SIG-M5 treated with dmso at 0.1 percent for 504 hours (cell line): ENCODE results near the gene SEMA7A.

Experiments
- DNase-seq: peaks from one replicate; lab custom pipeline; 2025; ENCODE audit not compliant: unreplicated experiment; lab: John Stamatoyannopoulos, UW

The SEMA7A gene

DNA sequence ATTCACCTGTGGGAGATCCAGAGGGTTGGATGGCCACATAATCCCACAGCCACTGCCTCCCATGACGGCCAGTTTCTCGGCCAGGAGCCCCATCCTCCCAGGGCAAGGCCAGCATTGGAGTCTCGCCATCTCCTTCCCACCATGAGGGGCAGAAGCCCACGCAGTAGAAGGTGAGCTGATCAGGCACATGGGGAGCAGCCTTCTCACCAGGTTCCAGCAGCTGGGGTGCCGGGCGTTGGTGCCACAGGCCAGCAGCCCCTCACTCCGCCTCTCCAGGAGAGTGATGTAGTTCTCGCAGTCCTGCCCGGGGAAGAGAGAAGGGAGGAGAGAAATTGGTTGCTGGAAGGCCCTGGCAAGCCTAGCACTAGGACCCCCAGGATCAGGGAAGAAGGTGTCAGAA, 16.1 kb downstream of the SEMA7A start:
- no peak for DNase-seq

DNA sequence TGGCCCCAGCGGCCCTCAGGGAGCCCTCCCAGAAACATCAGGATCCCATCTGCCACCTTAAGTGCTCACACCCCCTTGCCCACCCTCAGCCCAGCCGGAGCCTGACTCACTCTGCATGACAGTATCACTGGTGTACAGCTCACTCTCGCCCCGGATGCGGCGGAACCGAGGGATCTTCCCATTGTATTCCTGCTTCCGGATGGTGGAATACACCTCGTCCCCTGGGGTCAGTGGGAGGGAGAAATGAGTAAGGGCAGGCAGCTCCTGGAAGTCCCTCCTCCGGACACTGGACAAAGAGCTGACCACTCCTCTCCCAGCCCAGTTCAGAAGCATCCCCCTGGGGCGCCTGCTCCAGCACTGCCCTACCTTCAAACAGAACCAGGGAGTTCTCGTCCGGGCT, 16.5 kb downstream of the SEMA7A start:
- no peak for DNase-seq

DNA sequence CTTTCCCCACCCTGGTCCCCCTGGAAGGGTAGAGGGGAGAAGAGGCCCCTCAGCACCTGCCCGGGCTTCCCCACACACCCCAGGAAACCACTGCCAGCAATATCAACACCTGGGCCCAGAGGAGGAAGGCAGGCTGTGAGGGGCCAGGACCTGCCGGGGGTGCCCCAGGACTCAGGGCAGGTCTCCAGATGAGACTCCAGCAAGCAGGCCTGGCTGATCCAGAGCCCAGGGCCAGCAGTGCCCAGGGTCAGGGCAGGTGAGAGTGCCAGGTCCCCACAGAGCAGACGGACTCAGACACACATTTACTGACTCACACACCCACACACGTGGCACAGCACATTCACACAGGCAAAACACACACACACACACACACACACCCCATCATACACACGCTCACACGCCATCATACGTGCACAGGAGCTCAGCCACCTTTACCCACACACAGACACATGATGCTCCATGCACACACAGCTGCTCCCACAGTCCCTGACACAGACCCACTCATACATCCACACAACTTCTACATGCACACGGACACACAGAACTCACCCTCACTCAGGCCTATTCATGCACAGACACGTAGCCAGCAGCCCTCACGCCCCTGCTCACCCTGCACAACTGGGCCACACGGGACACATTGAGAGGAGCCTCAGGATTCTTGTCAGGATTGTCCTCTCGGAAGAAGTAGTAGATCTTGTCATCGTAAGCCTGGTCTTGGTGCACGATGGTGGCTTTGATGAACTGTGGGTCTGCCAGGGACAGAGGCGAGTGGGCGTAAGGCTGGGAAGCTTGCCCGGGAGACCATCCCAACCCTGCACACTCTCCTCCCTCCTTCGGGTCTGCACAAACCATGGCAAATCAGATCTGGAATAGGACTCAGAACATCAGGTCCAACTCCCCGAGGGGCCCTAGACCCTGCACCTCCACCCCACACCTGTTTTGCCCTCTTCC, 17.5 kb downstream of the SEMA7A start:
- DNase-seq = no peak

DNA sequence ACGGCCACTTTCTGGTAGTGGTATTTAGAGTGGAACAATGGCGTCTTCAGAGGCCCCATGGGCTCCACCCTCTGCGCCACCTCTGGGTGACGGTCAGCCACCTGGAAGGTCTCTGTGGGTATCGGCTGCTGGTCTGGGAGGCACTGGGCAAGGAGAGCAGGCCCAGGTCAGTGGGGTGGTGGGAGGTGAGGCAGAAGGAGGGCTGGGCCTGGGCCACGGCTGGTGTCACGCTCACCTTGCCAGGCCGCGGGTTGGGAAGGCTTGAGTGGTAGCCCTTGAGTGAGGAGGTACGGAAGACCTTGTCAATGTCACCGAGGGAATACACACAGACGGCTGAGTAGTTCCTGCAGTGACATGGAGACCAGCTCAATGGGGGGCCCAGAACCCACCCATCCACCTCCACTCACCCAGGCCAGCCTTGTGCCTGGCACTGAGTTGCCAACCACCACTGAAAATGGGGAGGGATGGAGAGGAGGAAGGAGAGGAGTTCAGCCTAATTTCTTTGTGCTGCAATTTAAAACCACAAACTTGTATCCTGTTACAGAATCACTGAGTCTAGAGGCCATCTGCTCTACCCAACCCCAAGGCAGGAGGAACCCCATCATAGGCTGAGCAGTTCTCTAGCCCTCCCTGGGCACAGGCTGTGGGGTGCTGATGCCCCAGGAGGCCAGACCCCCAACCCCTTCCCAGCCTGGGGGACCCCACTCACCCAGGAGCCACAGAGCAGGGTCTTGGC, 19.0 kb downstream of the SEMA7A start:
- DNase-seq = peak; percentile 33

DNA sequence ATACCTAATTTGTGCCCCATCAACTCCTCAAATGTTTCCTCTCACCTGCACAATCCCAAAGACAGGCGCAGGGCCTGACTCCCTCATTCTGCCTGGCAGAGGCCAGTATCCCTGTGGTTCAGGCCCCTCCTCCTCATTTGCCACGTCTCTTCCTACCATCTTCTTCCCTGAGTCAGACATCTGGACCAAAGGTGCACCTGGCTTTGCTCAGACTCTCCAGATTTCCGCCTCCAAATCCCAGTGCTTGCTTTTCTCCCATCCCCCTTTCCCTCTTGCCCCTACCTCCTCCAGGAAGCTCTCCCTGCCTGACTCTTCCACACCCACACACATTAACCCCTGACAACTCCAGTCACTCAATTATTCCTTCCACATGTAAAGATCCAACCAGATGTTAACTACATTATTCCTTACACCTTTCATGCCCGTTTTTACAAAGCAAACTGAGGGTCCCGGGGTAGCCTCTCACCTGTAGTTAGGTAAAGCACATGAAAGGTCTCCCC, 19.6 kb downstream of the SEMA7A start:
- DNase-seq = no peak

DNA sequence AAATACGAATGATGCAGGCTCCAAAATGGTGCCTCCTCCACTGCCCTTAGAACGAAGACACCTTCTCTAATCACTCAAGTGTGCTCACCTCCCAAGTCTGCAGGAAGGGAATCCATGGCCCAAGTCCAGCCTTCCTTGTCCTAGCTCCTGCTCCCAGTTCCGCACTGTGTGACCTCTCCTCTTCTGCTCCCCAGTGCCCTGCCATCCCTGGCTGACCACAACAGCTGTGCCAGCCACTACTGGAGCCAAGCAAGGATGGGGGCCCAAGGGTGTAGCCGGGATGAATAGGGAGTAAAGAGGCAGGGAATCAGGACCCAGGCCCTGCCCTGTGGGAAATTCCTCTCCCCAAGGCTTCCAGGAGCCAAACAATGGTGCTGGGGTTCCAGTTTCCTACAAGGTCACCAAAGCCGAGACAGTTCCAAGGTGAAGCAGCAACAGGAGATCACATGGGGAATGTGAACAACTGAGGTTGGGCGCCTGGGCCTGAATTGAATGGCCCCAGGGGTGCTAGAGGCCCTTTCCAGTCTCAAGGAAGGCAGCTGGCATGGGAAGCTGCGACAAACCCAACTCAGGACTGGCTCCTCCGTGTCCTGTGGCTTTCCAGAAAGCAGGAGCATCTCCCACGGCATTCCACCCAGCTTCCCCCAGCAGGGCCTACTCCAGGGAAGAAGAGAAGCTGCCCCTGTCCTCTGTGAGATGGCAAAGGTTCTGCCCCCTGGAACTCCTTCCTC, 20.2 kb downstream of the SEMA7A start:
- no peak for DNase-seq

DNA sequence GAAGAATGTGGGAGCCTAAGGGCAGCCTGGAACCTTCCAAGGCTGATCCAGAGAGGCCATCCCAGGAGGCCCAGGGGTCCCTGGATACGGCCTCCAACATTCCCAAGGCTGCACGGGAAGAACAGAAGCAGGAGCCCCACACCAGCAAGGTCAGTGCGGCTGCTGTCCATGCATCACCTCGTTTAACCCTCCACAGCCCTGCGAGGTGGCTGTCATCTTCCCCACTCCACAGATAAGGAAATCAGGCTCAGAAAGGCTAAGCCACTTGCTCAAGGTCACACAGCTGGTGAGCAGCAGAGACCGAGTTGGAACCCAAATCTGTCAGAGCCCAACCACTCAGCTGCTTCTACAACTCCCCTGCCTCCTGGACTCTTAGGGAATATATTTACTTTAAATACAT, 21.6 kb downstream of the SEMA7A start:
- no peak for DNase-seq

DNA sequence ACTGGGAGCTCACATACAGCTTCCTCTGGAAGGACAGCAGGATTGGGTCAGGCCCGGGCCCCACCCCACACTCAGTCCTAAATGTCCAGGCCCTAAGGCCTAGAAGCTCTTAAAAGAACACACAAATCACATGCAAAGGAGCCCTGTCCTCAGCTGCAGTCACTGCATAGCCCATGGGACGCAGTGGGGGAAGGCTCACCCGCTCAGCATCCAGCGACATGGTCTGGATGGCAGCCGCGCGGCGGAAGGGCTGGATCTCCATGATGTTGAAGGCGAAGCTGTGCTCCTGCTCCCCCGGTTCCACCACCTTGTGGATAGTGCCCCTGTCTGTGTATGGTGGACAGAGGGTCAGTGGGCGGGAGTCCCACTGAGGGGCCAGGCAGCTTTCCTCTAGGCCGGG, 22.1 kb downstream of the SEMA7A start:
- no peak for DNase-seq

DNA sequence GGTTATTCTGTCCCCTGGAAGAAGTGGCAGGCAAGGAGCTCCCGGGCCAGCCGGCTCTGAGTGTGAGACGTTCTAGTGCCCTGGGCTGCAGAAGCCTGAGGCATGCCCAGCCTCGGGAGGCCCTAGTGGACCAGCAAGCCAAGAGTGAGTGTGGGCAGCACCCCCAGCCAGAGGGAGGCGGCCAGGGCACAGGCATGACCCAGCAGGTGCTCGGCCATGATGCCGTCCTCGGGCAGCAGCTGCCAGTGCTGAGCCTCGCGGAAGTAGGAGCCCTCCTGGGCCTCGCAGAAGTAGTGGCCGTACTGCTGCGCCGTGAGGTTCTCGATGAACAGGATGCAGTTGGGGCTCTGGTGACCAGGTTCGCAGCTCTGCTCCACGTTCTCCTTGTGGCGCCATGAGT, 23.3 kb downstream of the SEMA7A start:
- no peak for DNase-seq

DNA sequence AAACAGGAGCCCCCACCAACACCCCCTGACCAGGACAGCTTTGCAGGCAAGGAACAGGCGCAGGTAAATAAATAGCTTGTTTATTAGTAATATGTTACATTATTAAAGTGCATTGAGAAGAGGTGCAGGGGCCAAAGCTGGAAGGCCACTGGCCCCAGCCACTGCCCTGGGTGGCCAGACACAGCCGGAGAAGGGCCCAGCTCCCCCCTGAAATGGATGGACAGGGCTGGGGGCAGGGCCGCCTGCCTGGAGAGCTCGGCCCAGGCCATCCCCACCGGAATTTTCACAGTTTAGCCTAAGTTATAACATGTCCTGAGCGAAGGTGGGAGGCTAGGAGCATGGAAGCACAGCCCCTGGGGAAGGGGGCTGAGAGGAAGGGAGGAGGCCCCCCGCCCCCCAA, 24.5 kb downstream of the SEMA7A start:
- no peak for DNase-seq

DNA sequence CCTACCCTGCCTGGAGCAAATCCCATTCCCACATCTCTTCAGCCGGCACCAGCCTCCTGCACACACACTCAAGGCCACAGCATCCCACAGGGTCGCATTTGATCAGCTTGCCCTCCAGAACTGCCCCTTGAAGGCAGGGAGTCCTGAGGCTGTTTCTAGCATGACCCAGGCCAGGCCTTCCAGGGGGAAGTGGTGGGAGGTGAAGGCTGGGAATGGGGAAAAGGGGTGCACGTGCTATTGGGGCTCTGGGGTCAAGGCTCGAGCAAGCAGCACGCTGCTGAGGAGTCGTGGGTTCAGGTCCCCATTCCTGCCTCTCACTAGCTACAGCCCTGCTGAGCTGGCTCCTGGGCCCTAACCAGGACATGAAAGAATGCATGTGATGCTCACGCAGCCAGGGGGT, 24.9 kb downstream of the SEMA7A start:
- no peak for DNase-seq

DNA sequence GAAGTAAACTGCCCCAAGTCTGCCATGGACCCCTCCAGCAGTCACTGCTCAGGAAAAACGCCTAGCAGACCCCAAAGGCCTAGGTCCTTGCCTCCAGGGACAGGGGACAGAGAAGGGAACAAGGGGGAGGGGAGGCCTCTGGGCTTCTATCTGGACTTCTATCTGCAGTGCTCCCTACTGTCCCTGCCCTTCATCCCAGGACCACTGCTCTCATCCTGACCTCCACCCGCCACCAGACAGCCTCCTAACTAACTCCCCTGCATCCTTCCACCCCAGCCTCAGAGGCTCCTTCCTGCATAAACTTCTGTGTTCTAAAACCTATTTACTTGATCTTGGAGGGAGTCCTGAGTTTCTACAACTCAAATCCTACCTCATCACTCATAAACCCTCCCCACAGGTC, 25.4 kb downstream of the SEMA7A start:
- DNase-seq = no peak

DNA sequence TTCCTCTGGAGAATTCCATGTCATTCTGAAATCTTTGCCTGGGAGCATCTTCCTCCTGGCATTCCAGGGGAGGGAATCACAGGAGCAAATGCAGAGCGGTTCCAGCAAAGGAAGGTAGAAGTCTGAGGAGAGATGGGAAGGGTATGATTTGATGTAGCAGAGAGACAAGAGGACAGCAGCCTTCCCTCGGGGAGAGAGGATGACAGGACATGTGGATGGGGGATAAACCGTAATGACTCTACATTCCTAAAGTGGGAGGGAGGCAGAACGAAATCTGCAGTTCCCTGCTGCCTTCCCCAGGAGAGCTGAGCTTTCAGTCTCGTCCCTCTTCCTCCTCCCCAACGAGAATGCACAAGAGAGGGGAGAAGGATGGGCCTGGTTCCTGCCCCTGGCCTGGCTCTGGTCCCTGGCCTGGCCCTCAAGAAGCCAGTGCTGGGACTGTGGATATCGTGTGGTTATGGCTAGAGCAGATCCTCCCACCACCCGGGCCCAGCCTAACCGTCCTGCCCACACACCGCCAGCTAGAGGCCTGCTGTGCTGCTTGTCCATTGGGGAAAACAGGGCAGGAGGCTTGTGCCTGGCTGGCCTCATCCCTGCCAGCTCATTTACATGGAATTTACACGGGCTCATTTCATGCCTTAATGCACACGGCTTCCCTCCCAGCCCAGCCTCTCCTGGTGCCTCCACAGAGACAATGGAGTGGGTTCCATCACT, 26.6 kb downstream of the SEMA7A start:
- DNase-seq = no peak

DNA sequence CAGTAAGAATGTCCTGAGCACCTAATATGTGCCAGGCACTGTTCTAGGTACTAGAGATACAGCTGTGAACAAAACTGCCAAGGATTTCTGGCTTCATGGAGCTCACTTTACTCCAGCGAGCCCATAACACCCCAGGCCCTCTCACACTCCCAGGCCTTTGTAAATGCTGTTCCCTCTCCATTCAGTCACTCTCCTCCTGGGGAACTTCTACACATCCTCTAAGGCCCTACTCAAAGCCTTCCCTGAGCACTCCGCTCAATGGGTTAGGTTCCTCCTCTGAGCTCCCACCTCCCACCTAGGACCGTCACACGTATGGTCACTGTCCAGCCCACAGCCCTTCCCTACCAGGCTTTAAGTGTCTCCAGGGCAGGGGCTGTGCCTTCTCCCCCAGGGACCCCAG, 27.2 kb downstream of the SEMA7A start:
- no peak for DNase-seq

DNA sequence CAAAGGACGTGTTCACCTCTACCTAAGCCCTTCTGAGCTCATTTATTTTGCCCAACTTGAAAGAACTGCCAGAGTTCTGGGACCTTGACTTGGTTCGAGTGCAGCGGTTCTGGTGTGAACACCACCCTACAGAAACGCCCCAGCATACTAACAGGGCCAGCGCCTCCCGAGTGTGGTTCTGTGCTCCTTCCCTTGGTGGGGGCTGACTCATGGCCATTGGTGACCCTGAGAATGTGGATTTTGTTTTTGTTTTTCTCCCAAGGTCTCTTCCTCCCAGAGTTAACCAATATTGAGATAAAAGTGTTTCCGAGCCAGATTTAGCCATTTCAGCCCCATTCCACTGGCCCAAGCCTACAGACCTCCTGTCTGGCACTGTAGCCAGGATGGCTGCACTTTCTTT, 27.9 kb downstream of the SEMA7A start:
- DNase-seq = no peak

DNA sequence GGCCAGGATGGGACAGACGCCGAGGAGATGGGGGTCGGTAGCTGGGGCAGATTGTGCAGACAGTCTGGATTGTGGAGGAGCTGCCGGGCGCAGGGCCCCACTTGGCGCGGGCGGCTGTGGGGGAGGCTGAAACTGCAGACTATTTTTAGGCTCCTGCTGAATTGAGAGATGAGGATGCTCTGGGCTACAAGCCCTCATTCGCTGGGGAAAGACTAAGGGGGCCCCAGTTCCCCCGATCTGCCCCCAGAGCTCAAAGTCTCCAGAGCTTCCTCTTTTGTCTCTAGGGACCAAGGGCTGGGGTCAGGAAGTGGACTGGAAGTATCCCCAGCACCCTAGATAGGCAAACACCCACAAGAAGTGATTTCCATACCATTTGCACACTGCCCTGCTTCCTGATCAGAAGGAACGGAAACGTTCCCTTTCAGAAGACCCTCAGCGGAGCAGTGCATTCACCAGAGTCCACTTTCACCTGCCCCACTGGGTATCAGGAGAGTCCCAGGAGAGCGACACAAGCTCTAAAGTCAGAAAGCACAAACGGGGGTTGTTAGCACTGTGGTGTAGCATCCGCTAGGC, 29.7 kb downstream of the SEMA7A start:
- peak; percentile 87 for DNase-seq

DNA sequence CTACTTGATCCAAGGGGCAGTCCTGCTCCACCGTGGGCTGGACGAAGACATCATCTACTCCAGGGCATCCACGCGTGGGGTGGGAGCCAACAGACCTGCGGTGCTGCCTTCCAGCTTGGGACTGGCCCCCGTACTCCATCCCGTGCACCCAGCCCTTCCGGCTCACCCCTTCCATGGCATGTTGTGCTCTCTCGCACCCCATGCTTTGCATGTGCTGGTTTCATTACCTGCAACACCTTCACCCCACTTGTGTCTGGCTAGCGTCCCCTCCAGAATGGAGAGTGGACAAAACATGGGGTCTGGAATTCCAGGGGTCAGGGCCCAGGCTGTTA, 30.2 kb downstream of the SEMA7A start:
- DNase-seq = no peak

DNA sequence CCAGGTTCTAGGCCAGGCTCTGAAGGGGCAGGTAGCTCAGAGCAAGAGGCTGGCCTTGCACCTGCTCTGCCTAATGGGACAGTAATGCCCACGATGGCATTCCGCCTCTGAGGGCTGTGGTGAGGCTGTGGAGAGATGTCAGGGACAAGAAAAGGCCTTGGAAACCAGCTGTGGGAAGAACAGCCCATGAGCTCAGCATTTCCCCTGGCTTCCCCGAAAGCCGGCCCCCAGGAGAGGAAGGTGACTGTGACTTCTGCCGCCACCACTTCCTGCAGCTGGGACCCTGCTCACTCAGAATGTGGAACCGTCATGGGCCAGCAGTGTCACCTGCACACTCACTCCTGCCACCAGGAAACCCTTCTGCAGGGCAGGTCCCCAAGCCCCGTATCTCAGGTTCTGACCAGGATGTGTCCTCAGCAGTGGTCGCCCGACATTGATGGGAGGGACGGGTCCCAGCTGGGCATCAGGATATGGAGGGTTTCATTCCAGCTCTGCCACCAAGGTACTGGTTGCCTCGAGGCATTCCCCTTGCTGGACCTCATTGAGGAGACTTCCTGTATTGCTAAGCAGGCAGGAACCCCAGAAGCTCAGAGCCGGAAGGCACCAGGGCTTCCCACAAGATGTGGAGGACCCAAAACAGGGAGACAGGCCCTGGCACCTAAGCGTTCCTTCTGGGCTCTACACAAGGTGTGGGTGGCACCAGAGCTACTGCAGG, 30.7 kb downstream of the SEMA7A start:
- DNase-seq = peak; percentile 72

DNA sequence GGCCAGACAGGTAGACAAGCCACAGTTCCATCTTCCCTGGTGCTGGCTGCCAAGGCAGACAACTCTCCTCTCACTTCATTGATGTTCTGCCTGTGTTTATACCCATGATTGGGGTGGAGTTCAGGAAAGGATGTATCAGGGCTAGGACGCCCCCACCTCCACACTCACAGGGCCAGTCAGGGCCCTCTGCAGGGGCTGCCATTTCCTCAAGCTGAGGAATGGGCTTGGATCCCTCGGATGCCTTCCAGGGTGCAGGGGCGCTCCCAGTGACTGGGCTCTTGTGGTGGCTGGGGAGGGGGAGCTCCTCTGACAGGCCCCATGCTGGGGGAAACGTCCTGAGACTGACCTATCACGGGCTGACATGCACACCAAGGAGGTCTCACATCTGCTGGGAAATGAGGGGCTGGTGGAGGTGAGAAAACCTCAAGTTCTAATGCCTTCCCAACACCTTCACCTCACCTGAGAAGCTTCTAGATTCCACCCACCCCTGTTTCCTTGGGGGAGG, 31.4 kb downstream of the SEMA7A start:
- DNase-seq = no peak
